ENCODE results near the gene ARTN. TPM values are rescaled to one million over a fixed set of nuclear protein-coding genes. Genes with fewer than 3 reads are reported as not detected.
A peak's percentile ranks its signal among the peaks of the same experiment; 100 is the strongest.

Gene ARTN
- total RNA-seq, 5 donors from 2014 or later (not counting 1 experiment from before 2014, with no cell fraction given), result 0.35 to 1.5 (median 0.51) TPM; not detected in 1

DNA sequence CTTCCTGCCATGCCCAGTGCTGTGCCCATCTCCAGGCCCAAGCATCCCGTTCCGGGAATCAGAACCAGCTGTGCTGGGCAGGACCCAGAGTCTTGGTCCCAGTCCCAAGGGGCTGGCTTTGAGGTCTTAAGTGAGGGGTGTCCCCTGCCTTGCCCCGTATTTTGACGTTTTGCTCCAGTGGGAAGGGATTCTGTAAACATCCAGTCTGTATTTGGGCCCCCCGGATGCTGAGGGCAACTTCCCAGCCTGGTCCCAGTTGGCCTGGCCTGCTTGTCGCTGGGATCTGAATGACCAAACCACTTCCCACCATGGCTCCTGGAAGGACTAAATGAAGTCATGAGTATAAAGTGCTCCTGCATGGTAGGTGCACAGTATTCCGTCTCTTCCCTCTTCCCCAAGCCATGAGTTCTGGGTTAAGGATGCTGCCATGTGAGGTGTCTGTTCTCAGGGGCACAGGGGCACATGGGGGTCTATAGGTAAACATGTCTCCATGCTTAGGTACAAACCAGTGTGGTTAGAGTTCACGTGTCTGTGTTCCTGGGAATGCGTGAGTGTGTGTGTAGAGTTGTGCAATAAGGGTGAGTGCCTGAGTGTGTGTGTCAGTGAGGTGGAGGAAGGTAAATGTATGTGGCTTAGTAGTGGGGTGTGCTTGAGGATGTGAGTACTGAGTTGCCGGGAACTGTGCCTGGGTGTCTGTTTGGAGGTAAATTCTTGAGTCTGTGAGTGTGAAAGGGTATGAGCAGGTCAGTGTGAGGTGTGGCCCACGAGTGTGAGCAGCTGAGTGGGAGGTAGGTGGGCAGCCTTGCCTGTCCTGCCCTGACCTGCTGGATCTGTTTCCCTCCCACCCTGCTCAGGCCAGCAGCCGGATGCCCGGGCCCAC is 46.9 kb downstream of the ARTN start:
- Histone ChIP-seq H3K4me1 (ENCODE audit: control insufficient read depth in 1 of 2, extremely low read depth in 1 of 2, insufficient read depth in 2 of 2, low read length in 2 of 2) (peaks cover 10 to 34% of the 10 kb centered on the region in 2 experiments), H3K9me3 (no peaks in the 10 kb centered on the region), H3K4me3 (ENCODE audit: control insufficient read depth in 1 of 2, extremely low read depth in 1 of 2, low read length in 1 of 2) (no peak overlapping the region), H3K27me3 (replicated peaks in 1 of 2; ENCODE audit: control insufficient read depth in 2 of 2, extremely low read depth in 1 of 2, insufficient read depth in 2 of 2, low read length in 1 of 2) (peaks cover 0 to 28% of the 10 kb centered on the region in 2 experiments), H3K27ac (ENCODE audit: low read length) (no peak overlapping the region), H3K36me3 (ENCODE audit: control insufficient read depth in 2 of 2, extremely low read depth in 1 of 2, insufficient read depth in 1 of 2, low read length in 1 of 2) (peaks cover 3 to 25% of the 10 kb centered on the region in 2 donors)
- WGBS (ENCODE audit: insufficient coverage), result 84% methylated on average over 9 of the region's 13 CpGs
- Mint-ChIP-seq H3K36me3 (peaks cover 20% of the 10 kb centered on the region), H3K4me1 (peaks cover 25 to 41% (median 41%) of the 10 kb centered on the region in 3 donors), H3K27me3 (peaks cover 0 to 5% of the 10 kb centered on the region in 2 donors), H3K4me3 (peak overlapping the region; percentile 76 to 86 (median 79)), H3K27ac (peak overlapping the region in 1 of 2 donors; percentile 2), H3K9me3 (no peaks in the 10 kb centered on the region)
- ATAC-seq (replicated peaks in 1 of 4) (no peak), DNase-seq (no peak)
- CTCF ChIA-PET, result no interaction called here
- POLR2A ChIA-PET, result no interaction called here

- WGBS (ENCODE audit: insufficient coverage), result 93% methylated on average over 19 of the region's 20 CpGs
- Mint-ChIP-seq H3K36me3 (peaks cover 20% of the 10 kb centered on the region), H3K9me3 (no peaks in the 10 kb centered on the region), H3K4me3 (peak overlapping the region in 1 of 3 donors; percentile 79), H3K27ac (no peak overlapping the region), H3K27me3 (peaks cover 0 to 5% of the 10 kb centered on the region in 2 donors), H3K4me1 (peaks cover 20 to 35% (median 35%) of the 10 kb centered on the region in 3 donors)
- peaks cover 5 to 28% of the 10 kb centered on the region in 2 experiments for H3K4me1 ChIP-seq (ENCODE audit: control insufficient read depth in 1 of 2, extremely low read depth in 1 of 2, insufficient read depth in 2 of 2, low read length in 2 of 2)
- no peaks in the 10 kb centered on the region for H3K9me3 ChIP-seq
- ATAC-seq (replicated peaks in 1 of 4) (no peak), DNase-seq (no peak)
- peaks cover 3 to 23% of the 10 kb centered on the region in 2 donors for H3K36me3 ChIP-seq (ENCODE audit: control insufficient read depth in 2 of 2, extremely low read depth in 1 of 2, insufficient read depth in 1 of 2, low read length in 1 of 2)
- no peak overlapping the region for H3K27ac ChIP-seq (ENCODE audit: low read length)
- H3K4me3 ChIP-seq (ENCODE audit: control insufficient read depth in 1 of 2, extremely low read depth in 1 of 2, low read length in 1 of 2), result no peak overlapping the region
- ChIA-PET CTCF (no interaction called here), POLR2A (no interaction called here)
- peaks cover 0 to 28% of the 10 kb centered on the region in 2 experiments for H3K27me3 ChIP-seq (replicated peaks in 1 of 2; ENCODE audit: control insufficient read depth in 2 of 2, extremely low read depth in 1 of 2, insufficient read depth in 2 of 2, low read length in 1 of 2)
These were observed 47.5 kb downstream of the ARTN start for GRCh38 chr1:43981135-43981491.

GRCh38 chr1:43981636-43982035 is 48.0 kb downstream of the ARTN start:
- H3K27me3 Mint-ChIP-seq, result peaks cover 0 to 5% of the 10 kb centered on the region in 2 donors
- DNase-seq (no peak), ATAC-seq (replicated peaks in 1 of 4) (no peak)
- H3K4me3 Mint-ChIP-seq, result no peak overlapping the region
- peaks cover 16% of the 10 kb centered on the region for H3K36me3 Mint-ChIP-seq
- H3K4me1 ChIP-seq (ENCODE audit: control insufficient read depth in 1 of 2, extremely low read depth in 1 of 2, insufficient read depth in 2 of 2, low read length in 2 of 2), result peaks cover 0 to 23% of the 10 kb centered on the region in 2 experiments
- peaks cover 3 to 18% of the 10 kb centered on the region in 2 donors for H3K36me3 ChIP-seq (ENCODE audit: control insufficient read depth in 2 of 2, extremely low read depth in 1 of 2, insufficient read depth in 1 of 2, low read length in 1 of 2)
- H3K27ac Mint-ChIP-seq, result no peak overlapping the region
- no peaks in the 10 kb centered on the region for H3K9me3 ChIP-seq
- ChIA-PET CTCF (no interaction called here), POLR2A (no interaction called here)
- no peak overlapping the region for H3K4me3 ChIP-seq (ENCODE audit: control insufficient read depth in 1 of 2, extremely low read depth in 1 of 2, low read length in 1 of 2)
- H3K27me3 ChIP-seq (replicated peaks in 1 of 2; ENCODE audit: control insufficient read depth in 2 of 2, extremely low read depth in 1 of 2, insufficient read depth in 2 of 2, low read length in 1 of 2), result peaks cover 0 to 28% of the 10 kb centered on the region in 2 experiments
- H3K27ac ChIP-seq (ENCODE audit: low read length), result no peak overlapping the region
- WGBS (ENCODE audit: insufficient coverage), result 95% methylated on average over 9 of the region's 20 CpGs
- no peaks in the 10 kb centered on the region for H3K9me3 Mint-ChIP-seq
- H3K4me1 Mint-ChIP-seq, result peaks cover 15 to 31% (median 30%) of the 10 kb centered on the region in 3 donors

GRCh38 chr1:43982241-43982640 is 48.6 kb downstream of the ARTN start:
- peaks cover 10% of the 10 kb centered on the region for H3K36me3 Mint-ChIP-seq
- Histone ChIP-seq H3K36me3 (ENCODE audit: control insufficient read depth in 2 of 2, extremely low read depth in 1 of 2, insufficient read depth in 1 of 2, low read length in 1 of 2) (peaks cover 3 to 12% of the 10 kb centered on the region in 2 donors), H3K27ac (ENCODE audit: low read length) (no peak overlapping the region), H3K4me1 (ENCODE audit: control insufficient read depth in 1 of 2, extremely low read depth in 1 of 2, insufficient read depth in 2 of 2, low read length in 2 of 2) (peaks cover 0 to 18% of the 10 kb centered on the region in 2 experiments), H3K4me3 (ENCODE audit: control insufficient read depth in 1 of 2, extremely low read depth in 1 of 2, low read length in 1 of 2) (no peak overlapping the region), H3K9me3 (no peaks in the 10 kb centered on the region), H3K27me3 (replicated peaks in 1 of 2; ENCODE audit: control insufficient read depth in 2 of 2, extremely low read depth in 1 of 2, insufficient read depth in 2 of 2, low read length in 1 of 2) (peaks cover 0 to 28% of the 10 kb centered on the region in 2 experiments)
- no peak for ATAC-seq (replicated peaks in 1 of 4)
- H3K4me1 Mint-ChIP-seq, result peaks cover 9 to 25% (median 24%) of the 10 kb centered on the region in 3 donors
- POLR2A ChIA-PET, result no interaction called here
- no peaks in the 10 kb centered on the region for H3K9me3 Mint-ChIP-seq
- CTCF ChIA-PET, result no interaction called here
- H3K27me3 Mint-ChIP-seq, result peaks cover 0 to 5% of the 10 kb centered on the region in 2 donors
- no peak overlapping the region for H3K27ac Mint-ChIP-seq
- WGBS (ENCODE audit: insufficient coverage), result 90% methylated on average over 8 of the region's 8 CpGs
- DNase-seq, result no peak
- H3K4me3 Mint-ChIP-seq, result no peak overlapping the region

GRCh38 chr1:43982808-43983207 is 49.2 kb downstream of the ARTN start:
- ChIA-PET POLR2A (no interaction called here), CTCF (no interaction called here)
- Histone ChIP-seq H3K4me1 (ENCODE audit: control insufficient read depth in 1 of 2, extremely low read depth in 1 of 2, insufficient read depth in 2 of 2, low read length in 2 of 2) (peaks cover 0 to 18% of the 10 kb centered on the region in 2 experiments), H3K27me3 (replicated peaks in 1 of 2; ENCODE audit: control insufficient read depth in 2 of 2, extremely low read depth in 1 of 2, insufficient read depth in 2 of 2, low read length in 1 of 2) (peaks cover 0 to 28% of the 10 kb centered on the region in 2 experiments), H3K9me3 (no peaks in the 10 kb centered on the region), H3K36me3 (ENCODE audit: control insufficient read depth in 2 of 2, extremely low read depth in 1 of 2, insufficient read depth in 1 of 2, low read length in 1 of 2) (peaks cover 3 to 7% of the 10 kb centered on the region in 2 donors), H3K27ac (ENCODE audit: low read length) (no peak overlapping the region), H3K4me3 (ENCODE audit: control insufficient read depth in 1 of 2, extremely low read depth in 1 of 2, low read length in 1 of 2) (no peak overlapping the region)
- Mint-ChIP-seq H3K4me3 (no peak overlapping the region), H3K27me3 (peaks cover 0 to 5% of the 10 kb centered on the region in 2 donors), H3K9me3 (no peaks in the 10 kb centered on the region), H3K4me1 (peaks cover 3 to 19% (median 18%) of the 10 kb centered on the region in 3 donors), H3K36me3 (peaks cover 5% of the 10 kb centered on the region), H3K27ac (no peak overlapping the region)
- 97% methylated on average over 15 of the region's 15 CpGs for WGBS (ENCODE audit: insufficient coverage)
- DNase-seq (no peak), ATAC-seq (replicated peaks in 1 of 4) (no peak)

- POLR2A ChIA-PET, result no interaction called here
- DNase-seq (no peak), ATAC-seq (replicated peaks in 1 of 4) (no peak)
- Mint-ChIP-seq H3K4me1 (peaks cover 0 to 15% (median 12%) of the 10 kb centered on the region in 3 donors), H3K27me3 (peaks cover 0 to 5% of the 10 kb centered on the region in 2 donors), H3K27ac (no peak overlapping the region), H3K36me3 (no peaks in the 10 kb centered on the region), H3K9me3 (no peaks in the 10 kb centered on the region), H3K4me3 (no peak overlapping the region)
- 87% methylated on average over 5 of the region's 12 CpGs for WGBS (ENCODE audit: insufficient coverage)
- peaks cover 0 to 16% of the 10 kb centered on the region in 2 experiments for H3K4me1 ChIP-seq (ENCODE audit: control insufficient read depth in 1 of 2, extremely low read depth in 1 of 2, insufficient read depth in 2 of 2, low read length in 2 of 2)
- no peak overlapping the region for H3K27ac ChIP-seq (ENCODE audit: low read length)
- no peak overlapping the region for H3K4me3 ChIP-seq (ENCODE audit: control insufficient read depth in 1 of 2, extremely low read depth in 1 of 2, low read length in 1 of 2)
- no peaks in the 10 kb centered on the region for H3K9me3 ChIP-seq
- H3K36me3 ChIP-seq (ENCODE audit: control insufficient read depth in 2 of 2, extremely low read depth in 1 of 2, insufficient read depth in 1 of 2, low read length in 1 of 2), result peaks cover 0 to under 1% of the 10 kb centered on the region in 2 donors
- CTCF ChIA-PET, result interaction anchor here in 1 of 2 donors (0.6 kb wide), 1 partner anchor 16 kb away, joined by 4 read pairs; no protein-coding TSS in a partner anchor
- H3K27me3 ChIP-seq (replicated peaks in 1 of 2; ENCODE audit: control insufficient read depth in 2 of 2, extremely low read depth in 1 of 2, insufficient read depth in 2 of 2, low read length in 1 of 2), result peaks cover 0 to 24% of the 10 kb centered on the region in 2 experiments
These were observed 49.8 kb downstream of the ARTN start for GRCh38 chr1:43983253-43983899.

Measured in T-cell (primary cell).